COR-L47 (cell line): ENCODE data around the gene TSPAN9.

Experiments used
- DNase-seq: peaks from one replicate; lab custom pipeline; 2025; lab: John Stamatoyannopoulos, UW

Gene TSPAN9

DNA sequence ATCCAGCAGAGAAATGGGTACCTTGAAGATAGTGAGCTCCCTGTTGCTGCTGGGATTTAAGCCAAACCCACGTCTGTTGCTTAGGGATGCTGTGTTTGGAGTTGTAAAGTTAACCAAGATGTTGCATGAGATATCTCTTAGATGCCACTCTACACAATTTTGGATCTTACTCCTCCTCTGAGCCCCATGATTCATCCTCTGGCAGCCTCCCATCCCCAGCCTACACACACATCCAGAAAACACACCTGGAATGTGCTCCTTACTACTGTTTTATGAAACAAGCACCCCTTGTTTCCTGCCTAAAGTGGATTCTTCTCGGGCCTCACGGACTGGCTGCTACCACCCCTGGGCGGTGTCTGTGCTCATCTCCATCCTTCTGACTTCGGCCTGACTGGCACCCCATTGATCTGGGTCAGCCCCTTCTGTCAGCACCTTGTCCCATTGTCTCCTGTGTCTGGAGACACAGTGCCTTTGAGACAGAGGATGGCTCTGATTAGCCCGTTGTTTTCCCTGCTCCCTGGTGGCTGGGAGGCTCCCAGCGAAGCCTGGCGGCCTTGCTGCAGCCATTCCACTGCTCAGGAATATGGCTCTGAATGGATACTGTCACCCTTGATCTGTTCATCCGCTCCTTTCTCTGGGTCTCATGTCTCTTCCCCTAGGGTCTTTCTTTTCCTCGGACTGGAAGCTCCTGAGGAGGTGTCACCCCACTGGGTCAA, 24.3 kb downstream of the TSPAN9 start:
- DNase-seq = no peak

DNA sequence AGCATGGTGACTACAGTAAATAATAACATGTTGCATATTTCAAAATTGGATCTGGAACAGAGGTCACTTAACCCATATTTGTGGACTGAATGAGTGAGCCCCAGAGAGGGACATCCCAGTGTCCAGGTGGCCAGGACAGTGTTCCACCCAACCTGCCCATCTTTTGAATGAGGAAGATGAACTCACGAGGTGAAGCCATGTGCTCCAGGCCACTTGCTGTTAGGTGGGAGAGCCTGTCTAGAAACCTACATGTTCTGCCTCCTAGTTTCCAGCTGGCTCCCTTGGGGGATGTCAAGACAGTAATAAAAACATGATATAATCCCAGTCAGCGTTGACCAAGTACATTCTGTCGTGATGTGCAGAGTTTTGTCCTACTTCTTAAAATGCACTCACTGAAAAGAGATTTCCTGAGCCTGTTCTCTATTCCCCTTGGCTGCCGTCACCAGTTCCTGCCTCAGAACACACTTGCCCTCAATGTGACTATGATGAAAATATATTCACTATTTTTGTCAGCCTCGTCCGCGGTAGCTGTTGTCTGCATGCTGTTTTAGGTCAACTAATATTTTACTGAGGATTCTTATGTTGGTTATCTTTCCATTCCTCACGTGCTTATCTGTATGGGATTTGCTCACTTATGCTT, 25.7 kb downstream of the TSPAN9 start:
- no peak for DNase-seq

DNA sequence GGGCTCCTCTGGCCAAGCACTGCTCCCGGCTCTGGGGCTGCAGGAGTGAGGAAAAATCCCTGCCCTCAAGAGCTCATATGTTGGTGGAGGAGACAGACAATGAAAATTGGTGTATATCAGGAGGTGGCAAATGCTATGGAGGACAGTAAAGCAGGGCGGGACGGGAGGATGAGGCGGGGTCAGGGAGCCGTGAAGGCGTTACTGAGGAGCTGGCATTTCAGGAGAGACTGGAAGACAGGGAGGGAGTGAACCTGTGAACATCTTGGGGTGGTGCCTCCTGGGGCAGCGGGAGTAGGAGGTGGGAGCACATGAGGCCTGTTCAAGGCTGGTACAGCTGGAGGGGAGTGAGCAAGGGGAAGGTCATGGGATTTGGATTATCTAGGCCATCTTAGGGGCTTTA, 26.6 kb downstream of the TSPAN9 start:
- DNase-seq = no peak

DNA sequence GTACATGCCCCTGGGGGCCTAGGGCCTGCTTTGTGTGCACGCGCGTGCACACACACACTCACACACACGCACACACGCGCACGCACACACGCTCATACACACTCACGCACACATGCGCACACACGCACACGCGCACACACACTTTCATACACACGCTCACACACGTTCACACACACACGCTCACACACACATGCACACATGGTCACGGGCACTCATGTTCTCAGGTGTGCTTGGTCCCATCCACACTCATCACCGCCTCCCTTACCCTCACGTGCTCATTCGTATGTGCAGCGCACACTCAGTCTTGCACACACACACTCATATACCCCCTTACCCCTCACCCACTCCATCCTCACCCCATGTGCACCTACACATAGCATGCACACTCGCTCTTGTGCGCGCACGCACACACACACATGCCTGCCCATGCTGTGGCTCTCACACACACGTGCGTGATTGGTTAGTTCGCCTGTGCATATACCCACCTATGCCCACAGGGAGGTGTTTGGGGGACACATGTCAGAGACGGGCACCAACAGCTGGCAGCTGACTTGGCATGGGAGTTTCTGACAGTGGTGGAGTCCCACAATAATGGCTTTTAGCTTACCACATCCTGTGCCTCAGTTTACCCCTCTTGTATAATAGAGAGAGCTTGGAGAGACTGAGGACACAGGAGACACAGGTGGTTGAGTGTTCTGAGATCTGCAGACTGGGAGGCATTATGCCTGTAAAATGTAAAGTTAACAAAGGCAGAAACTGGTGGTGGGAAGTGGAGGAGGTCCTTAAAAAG, 28.7 kb downstream of the TSPAN9 start:
- no peak for DNase-seq

DNA sequence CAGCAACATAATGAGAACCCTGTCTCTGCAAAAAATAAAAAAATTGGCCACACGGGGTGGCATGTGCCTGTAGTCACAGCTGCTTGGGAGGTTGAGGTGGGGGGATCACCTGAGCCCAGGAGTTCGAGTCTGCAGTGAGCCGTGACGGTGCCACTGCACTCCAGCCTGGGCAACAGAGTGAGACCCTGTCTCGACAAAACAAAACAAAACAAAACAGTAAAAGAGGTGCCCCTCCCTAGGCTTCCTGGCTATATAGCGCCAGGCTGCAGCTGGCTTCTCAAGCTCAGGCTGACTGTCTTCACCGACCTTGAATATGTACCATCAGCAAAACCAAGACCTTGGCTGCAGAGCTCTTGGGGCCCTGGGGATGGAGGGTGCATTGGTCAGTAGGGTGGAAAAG, 29.4 kb downstream of the TSPAN9 start:
- no peak for DNase-seq

DNA sequence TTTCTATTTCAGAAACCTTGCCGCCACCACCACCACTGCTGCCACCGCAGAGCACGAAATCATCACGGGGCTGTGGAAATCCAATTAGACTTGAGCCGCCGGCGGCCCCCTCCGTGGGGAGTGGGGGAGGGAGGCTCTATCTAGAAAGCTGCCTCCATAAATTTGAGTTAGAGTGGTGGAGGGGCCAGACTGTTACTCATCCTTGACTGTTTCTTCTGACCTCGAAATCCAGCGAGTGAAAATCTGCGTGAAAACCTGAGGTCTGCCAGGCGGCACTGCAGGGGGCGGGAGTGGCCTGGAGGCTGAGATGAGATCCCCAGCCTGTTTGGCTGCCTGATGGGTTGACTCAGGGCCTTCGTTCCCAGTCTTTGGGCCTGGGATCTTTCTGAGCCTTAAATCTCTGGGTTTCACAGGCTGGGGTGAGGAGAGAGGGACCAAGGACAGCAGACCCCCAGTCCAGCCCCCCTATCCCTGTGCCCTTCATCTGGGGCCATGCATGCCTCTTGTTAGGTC, 29.9 kb downstream of the TSPAN9 start:
- DNase-seq = no peak

DNA sequence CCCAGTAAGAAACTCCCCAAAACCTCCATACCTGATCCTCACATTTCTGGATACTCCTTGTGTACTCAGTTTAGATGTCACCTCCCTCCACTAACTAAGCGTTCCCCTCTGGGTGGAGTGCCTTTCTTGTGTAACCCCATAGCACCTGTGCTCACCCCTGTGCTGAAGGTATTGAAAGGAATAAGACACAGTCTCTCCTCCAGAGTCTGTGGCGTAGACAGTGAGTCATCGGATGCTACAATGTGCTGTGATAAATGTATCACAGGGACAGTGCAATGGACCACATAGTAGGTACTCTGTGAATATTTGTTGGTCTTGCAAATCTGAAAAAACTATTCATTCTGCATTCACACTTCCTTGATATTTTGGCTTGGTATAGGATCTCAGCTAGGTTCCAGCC, 30.8 kb downstream of the TSPAN9 start:
- no peak for DNase-seq

DNA sequence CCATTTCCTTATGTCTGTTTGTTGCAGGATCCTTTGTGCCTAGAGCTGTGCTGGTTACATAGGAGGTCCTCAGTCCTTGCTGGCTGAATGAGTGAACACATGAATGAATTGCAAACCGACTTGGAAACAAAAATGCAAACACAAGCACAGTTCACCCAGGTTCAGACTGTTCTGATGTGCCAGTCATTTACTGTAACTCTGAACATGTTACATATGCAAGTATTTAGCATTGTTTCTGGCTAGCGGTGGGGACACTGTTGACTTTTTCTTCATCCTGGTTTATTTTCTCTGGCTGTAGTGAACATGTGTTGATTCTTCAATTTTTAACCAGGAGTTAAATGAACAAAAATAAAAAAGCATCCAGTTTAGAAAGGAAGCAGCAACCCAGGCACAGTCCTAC, 33.4 kb downstream of the TSPAN9 start:
- DNase-seq = no peak

DNA sequence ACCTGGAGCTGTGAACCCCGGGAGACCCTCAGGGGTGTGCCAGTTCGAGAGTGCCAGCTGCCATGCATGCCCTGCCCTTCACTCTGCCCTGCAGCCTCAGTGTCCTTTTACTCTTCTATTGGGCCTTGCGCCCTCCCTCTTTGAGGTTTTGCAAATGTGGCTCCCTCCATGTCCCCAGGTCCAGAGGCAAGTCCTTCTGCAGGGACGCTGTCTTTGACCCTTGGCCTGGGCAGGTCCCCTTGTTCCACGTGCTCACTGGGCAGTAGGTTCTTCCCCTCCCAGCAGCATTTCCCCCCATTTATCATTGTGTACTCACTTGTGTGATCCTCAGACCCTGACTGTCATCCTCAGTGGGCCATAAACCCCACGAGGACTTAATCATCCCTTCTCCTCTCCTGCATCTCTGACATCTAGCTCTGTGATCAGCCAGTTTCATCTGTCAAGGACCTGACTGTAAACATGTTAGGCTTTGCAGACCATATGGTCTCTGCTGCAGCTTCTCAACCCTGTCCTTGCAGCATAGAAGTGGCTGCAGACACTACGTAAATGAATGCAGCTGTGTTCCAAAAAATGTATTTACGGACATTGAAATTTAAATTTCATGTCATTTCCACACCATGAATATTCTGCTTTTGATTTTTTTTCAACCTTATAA, 36.6 kb downstream of the TSPAN9 start:
- DNase-seq = no peak

DNA sequence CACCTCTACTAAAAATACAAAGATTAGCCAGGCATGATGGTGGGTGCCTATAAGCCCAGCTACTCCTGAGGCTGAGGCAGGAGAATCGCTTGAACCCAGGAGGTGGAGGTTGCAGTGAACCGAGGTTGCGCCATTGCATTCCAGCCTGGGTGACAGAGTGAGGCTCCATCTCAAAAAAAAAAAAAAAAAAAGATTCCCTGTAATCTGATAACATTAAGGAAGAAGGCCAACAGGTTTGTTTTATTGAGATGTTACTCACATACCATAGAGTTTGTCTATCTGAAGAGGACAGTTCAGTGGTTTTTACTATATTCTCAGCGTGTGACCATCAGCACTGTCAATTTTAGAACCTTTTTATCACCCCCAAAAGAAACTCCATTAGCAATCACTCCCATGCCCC, 37.5 kb downstream of the TSPAN9 start:
- DNase-seq = no peak

DNA sequence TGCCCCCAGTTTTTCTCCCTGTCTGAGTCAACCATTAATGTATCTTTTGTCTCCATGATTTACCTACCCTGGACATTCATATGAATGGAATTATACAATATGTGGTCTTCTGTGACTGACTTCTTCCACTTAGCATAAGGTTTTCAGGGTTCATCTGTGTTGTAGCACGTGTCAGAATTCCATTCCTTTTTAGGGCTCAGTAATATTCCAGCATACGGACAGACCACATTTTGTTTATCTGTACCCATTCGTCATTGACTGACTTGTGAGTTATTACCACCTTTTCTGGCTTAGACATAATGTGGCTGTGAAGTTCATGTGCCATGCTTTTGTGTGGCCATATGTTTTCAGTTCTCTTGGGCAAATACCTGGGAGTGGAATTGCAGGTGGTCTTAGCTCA, 37.9 kb downstream of the TSPAN9 start:
- no peak for DNase-seq

DNA sequence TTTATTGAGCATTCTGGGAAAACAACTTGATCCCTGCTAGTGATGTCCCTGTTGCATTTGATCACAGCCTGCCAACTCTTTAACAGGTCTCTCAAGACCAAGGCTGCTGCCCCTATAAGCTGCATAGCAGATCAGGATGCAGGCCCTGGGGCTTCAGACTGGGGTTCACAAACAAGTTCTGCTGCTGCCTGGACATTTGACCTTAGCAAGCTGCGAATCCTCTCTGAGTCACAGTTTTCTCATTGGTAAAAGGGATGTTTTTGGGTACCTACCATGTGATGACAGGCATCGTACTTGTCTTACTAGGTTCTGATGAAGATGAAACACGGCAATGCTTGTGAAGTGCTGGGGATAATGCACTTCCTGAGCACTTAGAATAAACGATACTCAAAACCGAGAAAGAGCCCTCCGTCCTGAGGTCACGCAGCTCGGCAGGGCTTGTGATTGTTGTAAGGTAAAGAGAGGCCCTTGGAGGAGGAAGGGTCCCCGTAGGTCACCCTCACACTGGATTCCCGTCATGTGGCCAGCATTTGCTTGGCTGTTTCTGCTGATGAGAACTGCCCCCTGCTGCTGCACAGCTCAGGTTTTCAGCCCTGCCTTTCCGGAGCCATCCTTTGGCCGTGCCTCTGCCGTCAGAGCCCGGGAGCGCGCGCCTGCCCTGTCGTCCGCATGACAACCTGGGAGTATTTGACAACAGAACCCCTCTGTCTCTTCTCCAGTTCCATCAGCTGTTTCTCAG, 39.1 kb downstream of the TSPAN9 start:
- DNase-seq = no peak

DNA sequence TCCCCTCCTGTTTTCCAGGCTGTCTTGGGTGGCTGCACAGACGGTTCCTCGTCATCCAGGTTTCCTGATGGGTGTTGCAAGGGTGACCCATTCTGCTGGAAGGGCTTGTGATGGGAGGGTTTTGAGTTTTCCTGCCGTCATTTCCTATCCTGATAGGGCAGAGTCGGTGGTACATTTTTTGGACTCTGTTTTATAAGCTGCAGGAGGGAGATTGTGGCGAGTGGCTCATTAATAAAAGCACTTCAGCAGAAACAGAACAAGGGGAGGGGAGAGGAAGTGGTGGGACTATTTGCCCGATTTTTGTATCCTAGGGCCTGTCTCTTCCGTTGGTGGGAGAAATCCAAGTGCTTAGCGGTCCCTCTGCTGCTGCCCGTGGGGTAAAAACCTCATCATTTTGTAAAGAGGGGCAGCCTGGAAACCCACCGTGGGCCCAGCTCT, 40.0 kb downstream of the TSPAN9 start:
- no peak for DNase-seq

DNA sequence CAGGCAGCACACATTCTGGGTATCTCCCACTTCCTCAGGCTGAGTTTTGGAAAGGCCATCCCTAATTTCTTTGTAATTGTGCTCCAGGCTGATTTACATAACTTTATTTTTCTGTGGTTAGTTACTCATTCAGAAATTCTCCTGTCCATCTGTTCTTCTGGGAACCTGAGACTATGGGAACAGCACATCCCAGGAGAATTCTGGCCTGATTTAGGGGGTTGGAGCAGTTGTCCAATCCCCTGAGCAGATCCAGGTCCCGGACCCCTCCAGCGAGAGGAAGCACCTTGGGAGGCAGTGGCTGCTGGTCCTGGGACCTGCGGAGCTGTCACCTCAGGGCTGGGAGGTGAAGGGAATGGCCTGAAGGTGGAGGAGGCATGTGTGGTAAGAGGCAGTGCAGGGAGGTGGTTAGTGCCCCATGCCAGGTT, 40.4 kb downstream of the TSPAN9 start:
- no peak for DNase-seq

DNA sequence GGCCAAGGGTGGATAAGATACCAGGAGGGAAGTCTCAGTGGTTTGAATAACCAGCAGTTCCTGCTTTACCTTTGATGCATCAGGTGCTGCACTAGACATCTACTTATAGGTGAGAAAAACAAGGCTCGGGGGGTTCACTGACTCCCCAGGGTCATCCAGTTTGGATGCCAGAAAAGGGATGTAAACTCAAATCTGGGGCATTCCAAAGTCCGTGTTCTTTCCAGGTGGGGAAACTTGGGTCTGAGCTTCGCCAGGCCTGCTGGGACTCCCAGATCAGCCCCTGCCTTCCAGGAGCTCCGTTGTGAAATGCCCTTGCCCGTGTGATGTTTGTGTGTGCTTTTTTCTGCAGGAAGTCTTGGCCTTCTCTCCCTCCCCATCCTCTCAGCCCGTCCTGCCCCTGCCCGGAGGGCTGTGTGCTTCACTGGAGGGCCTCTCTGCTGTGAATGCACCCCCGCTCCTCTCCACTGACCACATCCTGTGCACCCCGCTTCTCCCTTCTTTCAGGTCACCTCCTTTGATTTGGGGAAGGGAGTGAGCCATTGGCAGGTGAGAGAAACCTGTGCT, 42.1 kb downstream of the TSPAN9 start:
- DNase-seq = no peak

DNA sequence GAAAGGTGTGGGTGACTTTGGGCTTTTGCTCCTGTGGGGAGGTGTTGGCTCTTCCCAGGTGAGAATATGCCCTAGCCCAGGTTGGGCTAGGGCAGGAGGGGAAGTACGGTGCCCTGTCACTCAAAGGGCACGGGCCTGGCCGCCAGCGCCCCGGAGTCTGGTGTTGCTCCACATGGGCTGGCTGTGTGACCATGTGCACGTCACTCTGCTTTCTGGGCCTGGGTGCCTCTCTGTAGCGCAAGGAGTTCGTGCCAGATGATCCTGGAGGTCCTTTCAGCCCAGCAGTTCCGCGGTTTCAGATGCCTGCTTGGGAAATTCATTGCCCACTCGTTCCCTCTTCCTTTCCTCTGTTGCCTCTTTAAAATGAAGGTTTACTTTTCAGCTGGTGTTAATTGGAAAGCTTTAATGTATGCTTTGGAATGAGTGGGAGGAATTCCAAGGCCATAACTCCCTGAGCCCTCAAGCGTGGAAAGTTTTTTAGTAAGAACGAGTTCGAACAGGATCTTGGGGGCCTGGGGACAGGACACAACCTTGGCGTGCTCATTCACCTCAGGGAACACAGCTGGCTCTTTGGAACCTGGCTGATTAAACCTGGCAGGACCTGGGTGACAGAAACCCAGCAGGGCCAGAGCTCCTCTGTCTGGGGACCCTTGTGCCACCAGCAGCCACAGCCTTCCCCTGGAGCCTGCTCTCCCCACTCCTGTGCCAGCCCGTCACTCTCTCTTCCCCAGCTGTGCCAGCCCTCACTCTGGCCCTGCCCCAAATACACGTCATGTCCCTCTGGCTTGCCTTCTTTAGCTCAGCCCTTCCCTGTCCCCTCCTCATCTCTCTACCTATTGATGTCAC, 42.8 kb downstream of the TSPAN9 start:
- no peak for DNase-seq

DNA sequence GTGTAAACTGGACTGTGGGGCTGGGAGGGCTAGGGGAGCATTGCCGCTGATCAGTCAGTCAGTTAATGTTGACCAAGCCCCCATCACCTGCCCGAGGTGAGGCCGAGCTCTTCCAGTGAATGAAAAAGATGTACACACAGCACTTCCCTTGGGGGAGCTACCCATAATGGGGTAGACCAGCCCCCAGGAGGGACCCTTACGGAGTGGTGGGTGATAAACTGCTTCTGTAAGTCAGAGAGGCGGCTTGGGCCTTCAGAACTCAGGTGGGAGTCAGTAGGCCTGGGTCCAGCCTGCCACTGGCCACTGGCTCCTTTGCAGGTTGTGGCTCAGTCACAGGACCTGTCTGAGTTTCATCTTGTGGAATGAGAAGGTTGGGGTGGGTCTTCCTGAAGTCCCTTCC, 43.5 kb downstream of the TSPAN9 start:
- no peak for DNase-seq

DNA sequence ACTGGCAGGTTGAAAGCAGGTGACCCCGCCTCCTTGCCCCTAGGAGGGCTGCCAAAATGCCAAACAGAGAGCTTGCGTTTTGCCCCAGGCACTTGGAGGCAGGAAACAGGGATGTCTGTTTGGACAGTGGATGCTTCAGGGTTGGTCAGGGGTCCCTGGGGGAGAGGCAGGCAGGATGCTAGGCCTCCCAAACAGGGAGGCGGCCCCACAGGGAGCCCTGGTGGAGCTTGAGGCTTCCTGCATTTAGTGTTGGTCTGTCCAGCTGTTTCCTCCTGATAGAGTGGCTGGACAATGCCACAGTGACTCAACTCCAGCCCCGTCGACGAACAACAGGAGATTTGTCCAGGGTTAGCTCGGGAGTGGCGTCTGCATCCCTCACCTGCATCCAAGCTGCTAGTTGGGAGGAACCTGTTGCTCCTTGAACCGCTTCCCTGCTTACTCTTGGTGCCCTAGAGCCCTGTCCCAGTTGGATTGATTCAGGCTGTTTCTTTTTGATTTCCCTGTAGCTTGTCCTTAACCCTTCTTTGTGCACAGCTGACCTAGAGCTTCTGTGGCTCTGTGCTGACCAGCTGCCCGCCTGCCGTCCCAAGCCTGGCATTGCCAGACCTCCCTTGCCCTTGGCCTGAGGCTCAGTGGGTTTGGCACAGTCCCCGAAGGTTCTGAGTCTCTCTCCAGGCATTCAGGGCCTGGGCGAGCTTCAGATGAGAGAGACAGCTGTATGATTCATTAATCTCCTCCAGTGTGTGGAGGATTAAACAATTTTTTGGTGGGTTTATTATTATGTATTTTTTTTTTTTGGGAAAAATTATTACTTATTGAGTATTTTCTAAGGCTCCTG, 45.9 kb downstream of the TSPAN9 start:
- DNase-seq = no peak

DNA sequence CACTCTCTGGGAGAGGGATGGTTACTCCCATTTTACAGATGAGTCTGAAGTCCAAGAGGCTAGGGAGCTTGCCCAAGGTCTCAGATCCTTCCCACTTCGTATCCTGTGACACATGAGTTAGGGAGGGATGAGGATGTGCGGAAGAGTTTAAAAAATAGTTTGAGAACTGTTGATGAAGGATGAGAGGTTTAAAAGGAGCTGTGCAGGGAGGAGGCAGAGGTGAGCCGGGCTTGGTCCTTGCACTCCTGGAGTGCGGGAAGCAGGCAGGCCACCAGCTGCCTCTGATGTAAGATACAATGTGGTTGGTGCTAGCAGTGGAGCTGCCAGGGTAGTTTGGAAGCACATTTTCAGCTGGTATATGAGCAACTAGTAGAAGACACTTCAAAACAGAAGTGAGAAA, 46.5 kb downstream of the TSPAN9 start:
- no peak for DNase-seq
